ENCODE data around the gene IQSEC1. TPM values are rescaled to one million over a fixed set of nuclear protein-coding genes. Genes with fewer than 3 reads are reported as not detected.

IQSEC1 gene
- total and polyA plus RNA-seq, 2 experiments from 2014 or later = 21.2 to 24.7 TPM

GRCh38 chr3:12992629-12993516 lies 80.4 kb downstream of the IQSEC1 start:
- H3K4me2 ChIP-seq = peak overlapping the region; percentile 99
- 17% methylated on average over 12 of the region's 24 CpGs for WGBS (ENCODE audit: low lambda C conversion rate, missing lambda C conversion rate)

GRCh38 chr3:12991861-12992281 lies 81.4 kb downstream of the IQSEC1 start:
- H3K4me2 ChIP-seq = peak overlapping the region; percentile 99
- peaks cover 7% of the 10 kb centered on the region for H3K79me2 ChIP-seq
- H3K36me3 ChIP-seq (replicated peaks; ENCODE audit: insufficient read depth, low read depth) = no peaks in the 10 kb centered on the region
- TF ChIP-seq EZH2 (IDR thresholded peaks at IDR 0.05; ENCODE audit: borderline replicate concordance) (no peak), CTCF (IDR thresholded peaks at IDR 0.05; ENCODE audit: poor library complexity) (no peak), EZH2phosphoT487 (IDR thresholded peaks at IDR 0.05; ENCODE audit: low read depth, severe bottlenecking, unreplicated experiment) (no peak)
- no peak overlapping the region for H3K4me3 ChIP-seq
- no peaks in the 10 kb centered on the region for H3K9me2 ChIP-seq (replicated peaks; ENCODE audit: insufficient read depth)
- peak; percentile 62 for DNase-seq (ENCODE audit: low spot score)
- H3K27me3 ChIP-seq = no peaks in the 10 kb centered on the region
- H4K20me1 ChIP-seq (ENCODE audit: insufficient read depth, poor library complexity, severe bottlenecking) = no peaks in the 10 kb centered on the region
- no peak overlapping the region for H2AFZ ChIP-seq
- 57% methylated on average over 9 of the region's 9 CpGs for WGBS (ENCODE audit: low lambda C conversion rate, missing lambda C conversion rate)
- H3K9me3 ChIP-seq (ENCODE audit: low read depth) = no peaks in the 10 kb centered on the region
- peaks cover 11% of the 10 kb centered on the region for H3K4me1 ChIP-seq (ENCODE audit: insufficient read depth)
- peak overlapping the region; percentile 80 for H3K27ac ChIP-seq

More at GRCh38 chr3:12992629-12993516, 80.4 kb downstream of the IQSEC1 start:
- Histone ChIP-seq H3K4me1 (ENCODE audit: insufficient read depth) (peaks cover 8% of the 10 kb centered on the region), H3K9me3 (ENCODE audit: low read depth) (no peaks in the 10 kb centered on the region), H4K20me1 (ENCODE audit: insufficient read depth, poor library complexity, severe bottlenecking) (no peaks in the 10 kb centered on the region), H2AFZ (no peak overlapping the region), H3K9me2 (replicated peaks; ENCODE audit: insufficient read depth) (no peaks in the 10 kb centered on the region), H3K27ac (peak overlapping the region; percentile 80), H3K36me3 (replicated peaks; ENCODE audit: insufficient read depth, low read depth) (no peaks in the 10 kb centered on the region), H3K27me3 (no peaks in the 10 kb centered on the region), H3K4me3 (peak overlapping the region; percentile 60), H3K79me2 (peaks cover 4% of the 10 kb centered on the region)
- TF ChIP-seq EZH2 (IDR thresholded peaks at IDR 0.05; ENCODE audit: borderline replicate concordance) (no peak), CTCF (IDR thresholded peaks at IDR 0.05; ENCODE audit: poor library complexity) (no peak), EZH2phosphoT487 (IDR thresholded peaks at IDR 0.05; ENCODE audit: low read depth, severe bottlenecking, unreplicated experiment) (no peak)
- peak; percentile 69 for DNase-seq (ENCODE audit: low spot score)

- TF ChIP-seq EZH2 (IDR thresholded peaks at IDR 0.05; ENCODE audit: borderline replicate concordance) = no peak
- TF ChIP-seq EZH2phosphoT487 (IDR thresholded peaks at IDR 0.05; ENCODE audit: low read depth, severe bottlenecking, unreplicated experiment) = no peak
- TF ChIP-seq CTCF (IDR thresholded peaks at IDR 0.05; ENCODE audit: poor library complexity) = no peak
- H4K20me1 ChIP-seq (ENCODE audit: insufficient read depth, poor library complexity, severe bottlenecking) = no peaks in the 10 kb centered on the region
- H3K79me2 ChIP-seq = peaks cover 7% of the 10 kb centered on the region
- H3K4me3 ChIP-seq = no peak overlapping the region
- H3K9me2 ChIP-seq (replicated peaks; ENCODE audit: insufficient read depth) = no peaks in the 10 kb centered on the region
- no peak overlapping the region for H2AFZ ChIP-seq
- no peaks in the 10 kb centered on the region for H3K36me3 ChIP-seq (replicated peaks; ENCODE audit: insufficient read depth, low read depth)
- H3K4me2 ChIP-seq = peak overlapping the region; percentile 99
- peak overlapping the region; percentile 80 for H3K27ac ChIP-seq
- H3K4me1 ChIP-seq (ENCODE audit: insufficient read depth) = peaks cover 15% of the 10 kb centered on the region
- no peaks in the 10 kb centered on the region for H3K9me3 ChIP-seq (ENCODE audit: low read depth)
- no peaks in the 10 kb centered on the region for H3K27me3 ChIP-seq
- DNase-seq (ENCODE audit: low spot score) = no peak
- WGBS (ENCODE audit: low lambda C conversion rate, missing lambda C conversion rate) = 84% methylated on average over 2 of the region's 2 CpGs
Observed at GRCh38 chr3:12991481-12991837, 81.8 kb downstream of the IQSEC1 start.

Data from hepatocyte (in vitro differentiated cells).